GM12878 (cell line): ENCODE results near the gene SORBS1. TPM values are rescaled to one million over a fixed set of nuclear protein-coding genes. Genes with fewer than 3 reads are reported as not detected.

ENCODE experiments used
- ATF7 ChIP-seq: fragments of 450-650 bp; IDR thresholded peaks from 2 replicates; pipeline ENCODE4 v1.6.1; 2016; ENCODE audit warnings: low read depth, mild to moderate bottlenecking
- FOS ChIP-seq: IDR thresholded peaks from 3 replicates; pipeline ENCODE4 v1.6.1; 2011; ENCODE audit warnings: borderline replicate concordance; ENCODE audit not compliant: insufficient read length; ENCODE audit errors: extremely low read depth
- FOXK2 ChIP-seq: fragments of 450-650 bp; IDR thresholded peaks from 2 replicates; pipeline ENCODE4 v1.6.1; 2017; ENCODE audit warnings: mild to moderate bottlenecking, moderate library complexity
- HDAC6 ChIP-seq: fragments of 200-600 bp; sonication (generic); IDR thresholded peaks from one replicate; pipeline ENCODE4 v1.8.0; 2017; ENCODE audit warnings: antibody characterized with exemption; ENCODE audit not compliant: unreplicated experiment
- IKZF2 ChIP-seq, 2 experiments: fragments of 450-650 bp; IDR thresholded peaks; 2 replicates each; pipeline ENCODE4 v1.6.1; 2017; ENCODE audit warnings: mild to moderate bottlenecking in 2 of 2, moderate library complexity in 2 of 2
- MXI1 ChIP-seq: fragments of 150-350 bp; IDR thresholded peaks from 2 replicates; pipeline ENCODE4 v1.6.1; 2011; ENCODE audit warnings: low read depth, mild to moderate bottlenecking, inconsistent platforms, low read length, improper control_type of control experiment
- NBN ChIP-seq: fragments of 450-650 bp; IDR thresholded peaks from 2 replicates; pipeline ENCODE4 v1.6.1; 2016
- NFIC ChIP-seq: IDR thresholded peaks from 2 replicates; pipeline ENCODE4 v1.6.1; 2012; ENCODE audit warnings: low read depth, mild to moderate bottlenecking, inconsistent platforms, low read length, moderate library complexity
- NFXL1 ChIP-seq: fragments of 450-650 bp; IDR thresholded peaks from 2 replicates; pipeline ENCODE4 v1.6.1; 2017; ENCODE audit warnings: antibody characterized with exemption, mild to moderate bottlenecking, borderline replicate concordance
- POLR2AphosphoS2 ChIP-seq: IDR thresholded peaks from 2 replicates; pipeline ENCODE4 v1.6.1; 2011; ENCODE audit warnings: low read depth, mild to moderate bottlenecking, low read length, improper control_type of control experiment, moderate library complexity
- POLR2AphosphoS5 ChIP-seq: IDR thresholded peaks from 2 replicates; pipeline ENCODE4 v1.6.1; 2011; ENCODE audit warnings: mild to moderate bottlenecking, low read length, inconsistent platforms
- RELB ChIP-seq: fragments of 450-650 bp; IDR thresholded peaks from 2 replicates; pipeline ENCODE4 v1.6.1; 2017; ENCODE audit warnings: low read depth, mild to moderate bottlenecking, moderate library complexity
- SMAD1 ChIP-seq: fragments of 450-650 bp; IDR thresholded peaks from 2 replicates; pipeline ENCODE4 v1.6.1; 2018; ENCODE audit warnings: mild to moderate bottlenecking, low read depth; ENCODE audit not compliant: partially characterized antibody
- SMAD5 ChIP-seq: IDR thresholded peaks from 2 replicates; pipeline ENCODE4 v1.6.1; 2016; ENCODE audit warnings: antibody characterized with exemption, low read depth
- SMC3 ChIP-seq: IDR thresholded peaks from 2 replicates; pipeline ENCODE4 v1.6.1; 2011; ENCODE audit warnings: low read length, improper control_type of control experiment, borderline replicate concordance
- SRF ChIP-seq, 2 experiments: IDR thresholded peaks; 2 replicates each; pipeline ENCODE4 v1.6.1; 2011; ENCODE audit warnings: low read depth in 2 of 2, low read length in 2 of 2, mild to moderate bottlenecking in 1 of 2, moderate library complexity in 1 of 2
- polyA plus RNA-seq, 11 experiments: library from polyadenylated mRNA; depleted of rRNA in 4 of 11; unstranded in 6 of 11; stranded (reverse) in 5 of 11; fragments of >200 nt; fragmentation: Nextera tagmentation in 4 of 11; fragmentation: Illumina TruSeq in 1 of 11; extraction: Ambion mirVana in 4 of 11; extraction: Trizol in 1 of 11; gene quantifications; 1 replicate in 1 of 11; 2 replicates in 10 of 11; pipeline versions ENCODE4 v1.2.1 to v1.2.3, GENCODE V29; 2011 to 2016; ENCODE audit warnings: inconsistent platforms in 2 of 11, missing spikeins in 2 of 11, low read depth in 1 of 11
- total RNA-seq, 4 experiments: library from RNA; depleted of rRNA in 3 of 4; stranded (reverse); fragments of >200 nt in 3 of 4; fragmentation: Illumina TruSeq in 1 of 4; extraction: Trizol in 1 of 4; gene quantifications; 2 replicates each; pipeline versions ENCODE4 v1.2.1 to v1.2.3, GENCODE V29; 2013 to 2021
- TF ChIP-seq, protein P1 (sequence below): fragments of 150-350 bp; IDR thresholded peaks from 2 replicates; pipeline ENCODE4 v1.6.1; 2014; ENCODE audit warnings: mild to moderate bottlenecking, low read depth, low read length

SORBS1 gene
- total and polyA plus RNA-seq, 10 of the 15 experiments (the other 5 are each of a cell fraction or from before 2014, with no cell fraction given) = 0.13 to 0.75 (median 0.39) TPM

GRCh38 chr10:95289003-95289920, 271.9 kb downstream of the SORBS1 start (continued):
- TF ChIP-seq, protein P1, sequence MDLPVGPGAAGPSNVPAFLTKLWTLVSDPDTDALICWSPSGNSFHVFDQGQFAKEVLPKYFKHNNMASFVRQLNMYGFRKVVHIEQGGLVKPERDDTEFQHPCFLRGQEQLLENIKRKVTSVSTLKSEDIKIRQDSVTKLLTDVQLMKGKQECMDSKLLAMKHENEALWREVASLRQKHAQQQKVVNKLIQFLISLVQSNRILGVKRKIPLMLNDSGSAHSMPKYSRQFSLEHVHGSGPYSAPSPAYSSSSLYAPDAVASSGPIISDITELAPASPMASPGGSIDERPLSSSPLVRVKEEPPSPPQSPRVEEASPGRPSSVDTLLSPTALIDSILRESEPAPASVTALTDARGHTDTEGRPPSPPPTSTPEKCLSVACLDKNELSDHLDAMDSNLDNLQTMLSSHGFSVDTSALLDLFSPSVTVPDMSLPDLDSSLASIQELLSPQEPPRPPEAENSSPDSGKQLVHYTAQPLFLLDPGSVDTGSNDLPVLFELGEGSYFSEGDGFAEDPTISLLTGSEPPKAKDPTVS = no peak
- TF ChIP-seq RELB (peak; percentile 41; the same call in 1 of the 2 replicates), NFIC (no peak), IKZF2 (IDR thresholded peaks at IDR 0.05) (peak; percentile 38 to 54; a peak in 2 of 4 replicates), NFXL1 (no peak), SMC3 (peak; percentile 23; the same call in 1 of the 2 replicates), MXI1 (no peak), FOXK2 (no peak), SMAD1 (no peak), SRF (IDR thresholded peaks at IDR 0.05; ENCODE audit: low read depth in 2 of 2, low read length in 2 of 2) (no peak), POLR2AphosphoS5 (peak; percentile 65; the same call in 1 of the 2 replicates), FOS (no peak), NBN (no peak), POLR2AphosphoS2 (no peak), SMAD5 (0 out of 2 replicates have a peak, but pooled peaks have one; percentile 45), HDAC6 (no peak), ATF7 (no peak)
